Measurements from ENCODE around the gene IGLON5. TPM values are rescaled to one million over a fixed set of nuclear protein-coding genes. Genes with fewer than 3 reads are reported as not detected.

The IGLON5 gene
- total RNA-seq, 1 experiment from 2014 or later = not detected

DNA sequence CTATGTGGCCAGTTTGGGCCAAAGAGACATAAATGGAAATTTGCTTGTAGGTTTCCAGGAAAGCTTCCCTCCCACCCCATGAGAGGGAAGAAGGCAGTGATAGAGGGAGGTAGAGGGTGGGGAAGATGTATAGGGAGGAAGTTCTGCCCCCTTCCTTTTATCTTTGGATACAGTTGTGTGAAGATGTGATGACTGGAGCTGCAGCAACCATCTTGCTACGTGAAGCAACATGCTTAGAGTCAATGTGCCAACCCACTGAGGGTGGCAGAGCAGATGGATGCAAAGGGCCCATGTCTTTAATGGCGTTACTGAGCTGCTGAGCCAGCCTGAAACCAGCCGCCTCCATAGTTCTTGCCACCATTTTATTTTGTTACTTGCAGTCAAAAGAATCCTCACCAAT, 19.7 kb downstream of the IGLON5 start:
- H2AFZ ChIP-seq (ENCODE audit: low read depth, low read length, poor library complexity, severe bottlenecking) = no peak overlapping the region
- no peak overlapping the region for H3K4me3 ChIP-seq (replicated peaks in 1 of 2; ENCODE audit: low read depth in 1 of 2, low read length in 2 of 2)
- DNase-seq (ENCODE audit: low read depth, low spot score) (no peak), ATAC-seq (no peak)
- TF ChIP-seq, protein P1, sequence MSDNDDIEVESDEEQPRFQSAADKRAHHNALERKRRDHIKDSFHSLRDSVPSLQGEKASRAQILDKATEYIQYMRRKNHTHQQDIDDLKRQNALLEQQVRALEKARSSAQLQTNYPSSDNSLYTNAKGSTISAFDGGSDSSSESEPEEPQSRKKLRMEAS (IDR thresholded peaks at IDR 0.05) = no peak
- TF ChIP-seq JUND (IDR thresholded peaks at IDR 0.05) = no peak
- TF ChIP-seq ZNF274 (IDR thresholded peaks at IDR 0.05; ENCODE audit: low read depth, low read length) = no peak
- no peak for TF ChIP-seq SP1 (IDR thresholded peaks at IDR 0.05; ENCODE audit: low read depth)
- no peak for TF ChIP-seq EZH2 (IDR thresholded peaks at IDR 0.05)
- TF ChIP-seq CEBPB (IDR thresholded peaks at IDR 0.05; ENCODE audit: low read depth) = no peak
- TF ChIP-seq TCF7L2 (IDR thresholded peaks at IDR 0.05; ENCODE audit: borderline replicate concordance, extremely low read depth, insufficient read depth, insufficient read length) = no peak
- TF ChIP-seq ELF1 (IDR thresholded peaks at IDR 0.05; ENCODE audit: borderline replicate concordance, low read depth) = no peak
- TF ChIP-seq SIN3A (IDR thresholded peaks at IDR 0.05; ENCODE audit: low read depth) = no peak
- TF ChIP-seq, protein P2, sequence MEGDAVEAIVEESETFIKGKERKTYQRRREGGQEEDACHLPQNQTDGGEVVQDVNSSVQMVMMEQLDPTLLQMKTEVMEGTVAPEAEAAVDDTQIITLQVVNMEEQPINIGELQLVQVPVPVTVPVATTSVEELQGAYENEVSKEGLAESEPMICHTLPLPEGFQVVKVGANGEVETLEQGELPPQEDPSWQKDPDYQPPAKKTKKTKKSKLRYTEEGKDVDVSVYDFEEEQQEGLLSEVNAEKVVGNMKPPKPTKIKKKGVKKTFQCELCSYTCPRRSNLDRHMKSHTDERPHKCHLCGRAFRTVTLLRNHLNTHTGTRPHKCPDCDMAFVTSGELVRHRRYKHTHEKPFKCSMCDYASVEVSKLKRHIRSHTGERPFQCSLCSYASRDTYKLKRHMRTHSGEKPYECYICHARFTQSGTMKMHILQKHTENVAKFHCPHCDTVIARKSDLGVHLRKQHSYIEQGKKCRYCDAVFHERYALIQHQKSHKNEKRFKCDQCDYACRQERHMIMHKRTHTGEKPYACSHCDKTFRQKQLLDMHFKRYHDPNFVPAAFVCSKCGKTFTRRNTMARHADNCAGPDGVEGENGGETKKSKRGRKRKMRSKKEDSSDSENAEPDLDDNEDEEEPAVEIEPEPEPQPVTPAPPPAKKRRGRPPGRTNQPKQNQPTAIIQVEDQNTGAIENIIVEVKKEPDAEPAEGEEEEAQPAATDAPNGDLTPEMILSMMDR (IDR thresholded peaks at IDR 0.05 in 2 of 3, conservative IDR thresholded peaks at IDR 0.05 in 1 of 3; ENCODE audit: borderline replicate concordance in 1 of 3, insufficient read depth in 1 of 3, low read depth in 2 of 3, low read length in 2 of 3) = no peak
- no peak for TF ChIP-seq FOSL1 (IDR thresholded peaks at IDR 0.05; ENCODE audit: low read depth)
- no peak for TF ChIP-seq ZFX (IDR thresholded peaks at IDR 0.05)
- TF ChIP-seq, protein P3, sequence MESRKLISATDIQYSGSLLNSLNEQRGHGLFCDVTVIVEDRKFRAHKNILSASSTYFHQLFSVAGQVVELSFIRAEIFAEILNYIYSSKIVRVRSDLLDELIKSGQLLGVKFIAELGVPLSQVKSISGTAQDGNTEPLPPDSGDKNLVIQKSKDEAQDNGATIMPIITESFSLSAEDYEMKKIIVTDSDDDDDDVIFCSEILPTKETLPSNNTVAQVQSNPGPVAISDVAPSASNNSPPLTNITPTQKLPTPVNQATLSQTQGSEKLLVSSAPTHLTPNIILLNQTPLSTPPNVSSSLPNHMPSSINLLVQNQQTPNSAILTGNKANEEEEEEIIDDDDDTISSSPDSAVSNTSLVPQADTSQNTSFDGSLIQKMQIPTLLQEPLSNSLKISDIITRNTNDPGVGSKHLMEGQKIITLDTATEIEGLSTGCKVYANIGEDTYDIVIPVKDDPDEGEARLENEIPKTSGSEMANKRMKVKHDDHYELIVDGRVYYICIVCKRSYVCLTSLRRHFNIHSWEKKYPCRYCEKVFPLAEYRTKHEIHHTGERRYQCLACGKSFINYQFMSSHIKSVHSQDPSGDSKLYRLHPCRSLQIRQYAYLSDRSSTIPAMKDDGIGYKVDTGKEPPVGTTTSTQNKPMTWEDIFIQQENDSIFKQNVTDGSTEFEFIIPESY (IDR thresholded peaks at IDR 0.05; ENCODE audit: extremely low read depth, insufficient replicate concordance, low read length) = no peak
- TF ChIP-seq EGR1 (IDR thresholded peaks at IDR 0.05; ENCODE audit: low read depth) = no peak
- TF ChIP-seq SRF (IDR thresholded peaks at IDR 0.05; ENCODE audit: low read depth) = no peak
- TF ChIP-seq, protein P4, sequence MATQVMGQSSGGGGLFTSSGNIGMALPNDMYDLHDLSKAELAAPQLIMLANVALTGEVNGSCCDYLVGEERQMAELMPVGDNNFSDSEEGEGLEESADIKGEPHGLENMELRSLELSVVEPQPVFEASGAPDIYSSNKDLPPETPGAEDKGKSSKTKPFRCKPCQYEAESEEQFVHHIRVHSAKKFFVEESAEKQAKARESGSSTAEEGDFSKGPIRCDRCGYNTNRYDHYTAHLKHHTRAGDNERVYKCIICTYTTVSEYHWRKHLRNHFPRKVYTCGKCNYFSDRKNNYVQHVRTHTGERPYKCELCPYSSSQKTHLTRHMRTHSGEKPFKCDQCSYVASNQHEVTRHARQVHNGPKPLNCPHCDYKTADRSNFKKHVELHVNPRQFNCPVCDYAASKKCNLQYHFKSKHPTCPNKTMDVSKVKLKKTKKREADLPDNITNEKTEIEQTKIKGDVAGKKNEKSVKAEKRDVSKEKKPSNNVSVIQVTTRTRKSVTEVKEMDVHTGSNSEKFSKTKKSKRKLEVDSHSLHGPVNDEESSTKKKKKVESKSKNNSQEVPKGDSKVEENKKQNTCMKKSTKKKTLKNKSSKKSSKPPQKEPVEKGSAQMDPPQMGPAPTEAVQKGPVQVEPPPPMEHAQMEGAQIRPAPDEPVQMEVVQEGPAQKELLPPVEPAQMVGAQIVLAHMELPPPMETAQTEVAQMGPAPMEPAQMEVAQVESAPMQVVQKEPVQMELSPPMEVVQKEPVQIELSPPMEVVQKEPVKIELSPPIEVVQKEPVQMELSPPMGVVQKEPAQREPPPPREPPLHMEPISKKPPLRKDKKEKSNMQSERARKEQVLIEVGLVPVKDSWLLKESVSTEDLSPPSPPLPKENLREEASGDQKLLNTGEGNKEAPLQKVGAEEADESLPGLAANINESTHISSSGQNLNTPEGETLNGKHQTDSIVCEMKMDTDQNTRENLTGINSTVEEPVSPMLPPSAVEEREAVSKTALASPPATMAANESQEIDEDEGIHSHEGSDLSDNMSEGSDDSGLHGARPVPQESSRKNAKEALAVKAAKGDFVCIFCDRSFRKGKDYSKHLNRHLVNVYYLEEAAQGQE (IDR thresholded peaks at IDR 0.05; ENCODE audit: low read depth) = no peak
- no peak for TF ChIP-seq POLR2A (IDR thresholded peaks at IDR 0.05; ENCODE audit: borderline replicate concordance, extremely low read depth, insufficient read depth, insufficient read length)
- no peak for TF ChIP-seq CBX3 (IDR thresholded peaks at IDR 0.05; ENCODE audit: low read depth)
- no peak for TF ChIP-seq YY1 (IDR thresholded peaks at IDR 0.05; ENCODE audit: extremely low read depth, insufficient replicate concordance, low read depth, low read length)
- TF ChIP-seq EZH2phosphoT487 (IDR thresholded peaks at IDR 0.05; ENCODE audit: borderline replicate concordance) = no peak
- ChIA-PET POLR2A (no interaction called here), CTCF (no interaction called here), RAD21 (ENCODE audit: low non-redundant PET in 1 of 2, low total read pairs in 2 of 2, uncharacterized antibody in 2 of 2, unreplicated experiment in 2 of 2) (no interaction called here)
- no peaks in the 10 kb centered on the region for H3K9me2 ChIP-seq (ENCODE audit: insufficient read depth)
- no peak overlapping the region for H3K9ac ChIP-seq (ENCODE audit: low read length)
- no peaks in the 10 kb centered on the region for H3K27me3 ChIP-seq (ENCODE audit: insufficient read depth, low read length)
- no peak overlapping the region for H3K4me2 ChIP-seq (ENCODE audit: low read length)
- H3K27ac ChIP-seq (ENCODE audit: low read depth, low read length) = no peak overlapping the region
- H3K4me1 ChIP-seq (ENCODE audit: control insufficient read depth in 1 of 2, insufficient read depth in 2 of 2, low read length in 2 of 2) = peaks cover 2 to 10% of the 10 kb centered on the region in 2 experiments; a peak in 2 of 4 replicates
- intact Hi-C loops (cut with micrococcal nuclease) = no loop called here
- H3K9me3 ChIP-seq (ENCODE audit: control insufficient read depth in 1 of 2, insufficient read depth in 1 of 2, low read depth in 1 of 2, low read length in 2 of 2) = no peaks in the 10 kb centered on the region
- H3K36me3 ChIP-seq (ENCODE audit: control insufficient read depth in 1 of 2, insufficient read depth in 2 of 2, low read length in 2 of 2) = no peaks in the 10 kb centered on the region
- H4K20me1 ChIP-seq (ENCODE audit: insufficient read depth) = no peaks in the 10 kb centered on the region
- H3K79me2 ChIP-seq (ENCODE audit: insufficient read depth, low read length) = no peaks in the 10 kb centered on the region
- no TSS peak for BruUV-seq (replicated peaks)
